ENCODE data around the gene TPRX2. TPM values are rescaled to one million over a fixed set of nuclear protein-coding genes. Genes with fewer than 3 reads are reported as not detected.
"Not testable (repeated sequence)": the region's sequence is repeated elsewhere in the genome, so short reads cannot be mapped to it uniquely, and the experiment has no call there.

TPRX2 gene
- total RNA-seq, 2 donors from 2014 or later, result not detected

GRCh38 chr19:47842941-47843340 is 16.1 kb upstream of the TPRX2 start:
- peaks cover 18 to 23% of the 10 kb centered on the region in 2 donors for H3K27me3 Mint-ChIP-seq
- H3K4me3 Mint-ChIP-seq, result no peak overlapping the region
- DNase-seq (ENCODE audit: low spot score) (no peak), ATAC-seq (no peak)
- no peaks in the 10 kb centered on the region for H3K4me1 Mint-ChIP-seq (ENCODE audit: low read depth in 2 of 2)
- H3K27ac Mint-ChIP-seq, result no peak overlapping the region
- H3K9me3 Mint-ChIP-seq, result no peaks in the 10 kb centered on the region
- H3K36me3 Mint-ChIP-seq, result no peaks in the 10 kb centered on the region

DNA sequence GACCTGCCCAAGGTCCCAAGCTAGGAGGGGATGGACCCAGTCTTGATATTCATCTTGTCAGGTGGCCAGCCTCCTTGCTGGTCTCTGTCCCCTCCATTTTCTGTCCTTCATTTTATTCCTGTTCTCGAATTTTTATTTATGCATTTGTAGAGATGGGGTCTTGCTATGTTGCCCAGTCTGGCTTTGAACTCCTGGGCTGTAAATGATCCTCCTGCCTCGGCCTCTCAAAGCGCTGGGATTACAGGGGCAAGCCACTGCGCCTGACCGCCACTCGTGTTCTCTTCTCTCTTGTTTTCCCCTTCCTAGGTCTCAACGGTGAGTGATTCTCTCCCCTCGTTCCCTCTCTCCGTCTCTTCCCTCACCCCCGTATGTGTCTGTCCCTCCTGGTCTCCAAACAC is 10.6 kb upstream of the TPRX2 start:
- peaks cover 0 to 6% of the 10 kb centered on the region in 2 donors for H3K4me1 Mint-ChIP-seq (ENCODE audit: low read depth in 2 of 2)
- ATAC-seq (no peak), DNase-seq (ENCODE audit: low spot score) (no peak)
- H3K4me3 Mint-ChIP-seq, result no peak overlapping the region
- no peak overlapping the region for H3K27ac Mint-ChIP-seq
- no peaks in the 10 kb centered on the region for H3K36me3 Mint-ChIP-seq
- no peaks in the 10 kb centered on the region for H3K9me3 Mint-ChIP-seq
- H3K27me3 Mint-ChIP-seq, result peaks cover 36 to 55% of the 10 kb centered on the region in 2 donors

GRCh38 chr19:47848823-47849473 is 10.1 kb upstream of the TPRX2 start:
- ATAC-seq, result no peak
- Mint-ChIP-seq H3K27me3 (peaks cover 38 to 56% of the 10 kb centered on the region in 2 donors), H3K4me1 (ENCODE audit: low read depth in 2 of 2) (peaks cover 0 to 6% of the 10 kb centered on the region in 2 donors), H3K36me3 (no peaks in the 10 kb centered on the region), H3K9me3 (no peaks in the 10 kb centered on the region), H3K27ac (no peak overlapping the region), H3K4me3 (no peak overlapping the region)
- no peak for DNase-seq (ENCODE audit: low spot score)

DNA sequence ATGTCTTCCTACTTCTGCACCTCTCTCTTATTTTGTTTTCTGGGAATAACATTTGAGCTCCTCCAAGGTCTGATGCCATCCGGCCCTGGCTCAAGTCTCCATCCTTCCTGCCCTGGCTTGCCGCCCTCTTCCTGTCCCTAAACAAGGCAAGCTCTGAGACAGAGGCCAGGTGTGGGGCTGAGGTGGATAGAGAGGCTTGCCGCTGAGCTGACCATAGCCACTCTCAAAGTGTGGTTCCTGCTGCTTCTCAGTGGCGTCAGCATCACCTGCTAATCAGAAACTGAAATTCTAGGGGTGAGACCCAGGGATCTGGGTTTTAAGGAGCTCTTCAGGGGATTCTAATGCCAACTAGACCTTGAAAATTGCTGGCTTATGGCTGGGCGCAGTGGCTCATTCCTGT is 6.0 kb upstream of the TPRX2 start:
- Mint-ChIP-seq H3K9me3 (no peaks in the 10 kb centered on the region), H3K27me3 (peaks cover 32 to 45% of the 10 kb centered on the region in 2 donors), H3K4me3 (no peak overlapping the region), H3K36me3 (no peaks in the 10 kb centered on the region), H3K27ac (no peak overlapping the region), H3K4me1 (ENCODE audit: low read depth in 2 of 2) (peaks cover 0 to 6% of the 10 kb centered on the region in 2 donors)
- DNase-seq (ENCODE audit: low spot score) (no peak), ATAC-seq (no peak)

- ATAC-seq, result no peak
- DNase-seq (ENCODE audit: low spot score), result no peak
- H3K27ac Mint-ChIP-seq, result no peak overlapping the region
- no peaks in the 10 kb centered on the region for H3K9me3 Mint-ChIP-seq
- H3K4me1 Mint-ChIP-seq (ENCODE audit: low read depth in 2 of 2), result peaks cover 0 to 4% of the 10 kb centered on the region in 2 donors
- no peak overlapping the region for H3K4me3 Mint-ChIP-seq
- H3K27me3 Mint-ChIP-seq, result peaks cover 28 to 33% of the 10 kb centered on the region in 2 donors
- H3K36me3 Mint-ChIP-seq, result no peaks in the 10 kb centered on the region
These were observed 4.6 kb upstream of the TPRX2 start for GRCh38 chr19:47854459-47854858.

DNA sequence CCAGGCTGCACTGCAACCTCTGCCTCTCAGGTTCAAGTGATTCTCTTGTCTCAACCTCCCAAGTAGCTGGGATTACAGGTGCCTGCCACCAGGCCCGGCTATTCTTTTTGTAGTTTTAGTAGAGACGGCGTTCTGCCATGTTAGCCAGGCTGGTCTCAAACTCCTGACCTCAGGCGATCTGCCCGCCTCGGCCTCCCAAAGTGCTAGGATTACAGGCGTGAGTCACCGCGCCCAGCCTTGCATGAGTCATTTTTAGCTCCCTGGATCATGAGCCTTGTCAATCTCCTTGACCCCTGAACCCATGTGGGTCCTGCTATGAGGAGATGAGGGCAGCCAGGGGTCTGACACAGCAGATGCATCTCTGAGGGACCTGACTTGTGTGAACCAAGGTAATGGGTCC is 804 bp upstream of the TPRX2 start:
- not testable (repeated sequence) for H3K36me3 Mint-ChIP-seq; ATAC-seq; H3K9me3 Mint-ChIP-seq; H3K4me1 Mint-ChIP-seq (ENCODE audit: low read depth in 2 of 2); H3K27ac Mint-ChIP-seq; DNase-seq (ENCODE audit: low spot score); H3K4me3 Mint-ChIP-seq
- peaks cover 13 to 14% of the 10 kb centered on the region in 2 donors for H3K27me3 Mint-ChIP-seq

DNA sequence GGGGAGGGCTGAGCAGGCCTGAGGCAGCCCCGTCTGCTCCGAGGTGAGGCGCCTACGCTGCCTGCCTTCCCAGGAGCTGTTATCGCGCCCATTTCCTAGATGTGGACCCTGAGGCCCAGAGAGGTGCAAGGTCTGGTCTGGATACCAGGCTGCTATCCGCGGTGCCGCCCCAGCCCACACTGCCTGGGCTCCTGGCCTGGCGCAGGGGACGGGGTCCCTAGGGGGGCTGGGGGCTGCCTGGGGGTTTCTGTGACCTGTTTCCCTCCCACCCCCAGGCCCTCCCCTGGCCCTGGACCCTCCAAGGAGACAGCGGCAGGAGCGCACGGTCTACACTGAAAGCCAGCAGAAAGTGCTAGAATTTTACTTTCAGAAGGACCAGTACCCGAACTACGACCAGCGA is 803 bp downstream of the TPRX2 start:
- not testable (repeated sequence) for H3K4me1 Mint-ChIP-seq (ENCODE audit: low read depth in 2 of 2); ATAC-seq; H3K4me3 Mint-ChIP-seq; H3K27ac Mint-ChIP-seq; H3K36me3 Mint-ChIP-seq; H3K9me3 Mint-ChIP-seq; DNase-seq (ENCODE audit: low spot score)
- peaks cover 6 to 13% of the 10 kb centered on the region in 2 donors for H3K27me3 Mint-ChIP-seq

- ATAC-seq, result peak in 1 of 2 donors; percentile 25
- H3K27ac Mint-ChIP-seq, result no peak overlapping the region
- H3K27me3 Mint-ChIP-seq, result peaks cover 6 to 13% of the 10 kb centered on the region in 2 donors
- no peaks in the 10 kb centered on the region for H3K9me3 Mint-ChIP-seq
- no peak for DNase-seq (ENCODE audit: low spot score)
- H3K4me1 Mint-ChIP-seq (ENCODE audit: low read depth in 2 of 2), result peaks cover 0 to 5% of the 10 kb centered on the region in 2 donors
- H3K4me3 Mint-ChIP-seq, result no peak overlapping the region
- H3K36me3 Mint-ChIP-seq, result no peaks in the 10 kb centered on the region
These were observed 1.7 kb downstream of the TPRX2 start for GRCh38 chr19:47860602-47861297.

DNA sequence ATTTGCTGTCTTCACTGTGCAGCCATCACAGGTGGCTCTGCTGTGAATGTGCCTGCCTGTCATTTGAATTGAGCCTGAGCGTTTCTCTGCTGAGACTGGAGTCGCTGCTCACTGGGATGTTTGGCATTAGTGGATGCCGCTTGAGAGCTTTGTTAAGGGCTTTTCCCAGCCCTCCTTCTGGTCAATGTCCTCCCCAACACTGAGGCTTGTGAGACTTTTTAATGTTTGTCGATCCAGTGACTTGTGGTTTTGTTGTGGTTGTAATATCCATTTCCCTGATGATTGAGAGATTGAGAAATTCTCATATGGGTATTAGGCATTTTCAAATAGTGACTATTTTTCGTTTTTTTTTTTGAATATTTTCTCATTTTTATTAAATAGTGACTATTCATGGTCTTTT is 2.6 kb downstream of the TPRX2 start:
- no peak for DNase-seq (ENCODE audit: low spot score)
- no peak for ATAC-seq
- H3K27ac Mint-ChIP-seq, result no peak overlapping the region

GRCh38 chr19:47863514-47863936 is 4.5 kb downstream of the TPRX2 start:
- ATAC-seq (peak; percentile 84), DNase-seq (ENCODE audit: low spot score) (peak; percentile 81)
- peaks cover 6 to 11% of the 10 kb centered on the region in 2 donors for H3K27me3 Mint-ChIP-seq
- H3K9me3 Mint-ChIP-seq, result no peaks in the 10 kb centered on the region
- no peak overlapping the region for H3K4me3 Mint-ChIP-seq
- H3K27ac Mint-ChIP-seq, result no peak overlapping the region
- no peaks in the 10 kb centered on the region for H3K36me3 Mint-ChIP-seq
- peaks cover 0 to 5% of the 10 kb centered on the region in 2 donors for H3K4me1 Mint-ChIP-seq (ENCODE audit: low read depth in 2 of 2)

More for the DNA sequence above, 2.6 kb downstream of the TPRX2 start:
- Mint-ChIP-seq H3K27me3 (peaks cover 6 to 13% of the 10 kb centered on the region in 2 donors), H3K36me3 (no peaks in the 10 kb centered on the region), H3K4me1 (ENCODE audit: low read depth in 2 of 2) (peaks cover 0 to 5% of the 10 kb centered on the region in 2 donors), H3K4me3 (no peak overlapping the region), H3K9me3 (no peaks in the 10 kb centered on the region)

- peaks cover 0 to 5% of the 10 kb centered on the region in 2 donors for H3K4me1 Mint-ChIP-seq (ENCODE audit: low read depth in 2 of 2)
- no peak overlapping the region for H3K4me3 Mint-ChIP-seq
- no peaks in the 10 kb centered on the region for H3K9me3 Mint-ChIP-seq
- ATAC-seq, result no peak
- peaks cover 6 to 12% of the 10 kb centered on the region in 2 donors for H3K27me3 Mint-ChIP-seq
- no peak overlapping the region for H3K27ac Mint-ChIP-seq
- DNase-seq (ENCODE audit: low spot score), result no peak
- no peaks in the 10 kb centered on the region for H3K36me3 Mint-ChIP-seq
These were observed 6.1 kb downstream of the TPRX2 start for GRCh38 chr19:47865166-47865565.

- H3K27ac Mint-ChIP-seq, result no peak overlapping the region
- ATAC-seq, result no peak
- H3K9me3 Mint-ChIP-seq, result peaks cover 4% of the 10 kb centered on the region
- no peak overlapping the region for H3K4me3 Mint-ChIP-seq
- no peaks in the 10 kb centered on the region for H3K36me3 Mint-ChIP-seq
- DNase-seq (ENCODE audit: low spot score), result no peak
- peaks cover 15 to 17% of the 10 kb centered on the region in 2 donors for H3K27me3 Mint-ChIP-seq
- H3K4me1 Mint-ChIP-seq (ENCODE audit: low read depth in 2 of 2), result no peaks in the 10 kb centered on the region
These were observed 19.9 kb downstream of the TPRX2 start for GRCh38 chr19:47878906-47879305.

- not testable (repeated sequence) for H3K9me3 Mint-ChIP-seq; H3K4me3 Mint-ChIP-seq; ATAC-seq; DNase-seq (ENCODE audit: low spot score); H3K36me3 Mint-ChIP-seq; H3K4me1 Mint-ChIP-seq (ENCODE audit: low read depth in 2 of 2); H3K27ac Mint-ChIP-seq
- H3K27me3 Mint-ChIP-seq, result peaks cover 14 to 17% of the 10 kb centered on the region in 2 donors
These were observed 20.4 kb downstream of the TPRX2 start for GRCh38 chr19:47879385-47879784.

DNA sequence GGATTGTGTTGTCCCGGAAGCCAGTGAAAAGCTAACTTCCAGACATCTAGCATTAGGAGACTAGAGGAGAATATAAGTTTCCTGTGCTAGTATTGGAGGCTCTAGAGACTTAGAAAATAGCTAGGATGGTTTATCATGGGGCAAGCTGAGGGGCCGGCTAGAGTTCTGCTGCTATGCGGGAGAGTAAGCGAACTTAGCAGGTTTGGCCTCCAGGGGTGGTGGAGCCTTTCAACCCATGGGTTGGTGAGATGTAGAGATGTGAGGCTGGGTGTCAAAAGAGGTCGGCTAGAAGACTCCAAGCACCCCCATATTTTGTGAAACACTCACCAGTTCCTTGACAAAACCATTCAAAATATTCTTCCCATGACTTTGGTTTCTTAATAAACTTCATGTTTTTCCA is 22.7 kb downstream of the TPRX2 start:
- H3K27ac Mint-ChIP-seq, result no peak overlapping the region
- no peak for ATAC-seq
- no peaks in the 10 kb centered on the region for H3K4me1 Mint-ChIP-seq (ENCODE audit: low read depth in 2 of 2)
- H3K27me3 Mint-ChIP-seq, result peaks cover 20 to 21% of the 10 kb centered on the region in 2 donors
- no peak overlapping the region for H3K4me3 Mint-ChIP-seq
- H3K36me3 Mint-ChIP-seq, result no peaks in the 10 kb centered on the region
- no peak for DNase-seq (ENCODE audit: low spot score)
- H3K9me3 Mint-ChIP-seq, result peaks cover 4% of the 10 kb centered on the region
